Calu3 (cell line): Measurements from ENCODE around the gene GUCY1B1. TPM values are rescaled to one million over a fixed set of nuclear protein-coding genes. Genes with fewer than 3 reads are reported as not detected.

Source experiments
- BruUV-seq: library from RNA; stranded (reverse); fragments of 400-500 nt; replicated peaks from 2 replicates; lab custom pipeline; 2021; lab: Mats Ljungman, UMichigan
- CTCF ChIA-PET: fragments of 300-600 bp; sonication (Branson Sonifier 250); formaldehyde crosslinking; loops from one replicate; lab custom pipeline; 2022; ENCODE audit warnings: antibody characterized with exemption; lab: Charles Lee
- DNase-seq: peaks from one replicate; pipeline ENCODE4 v3.0.0; 2022
- H3K27ac Mint-ChIP-seq: one replicate; pipeline ENCODE4 v1.8.0; 2022; ENCODE audit warnings: mixed read lengths; ENCODE audit not compliant: unreplicated experiment
- H3K27me3 Mint-ChIP-seq: one replicate; pipeline ENCODE4 v1.8.0; 2022; ENCODE audit warnings: mixed read lengths; ENCODE audit not compliant: unreplicated experiment
- H3K36me3 Mint-ChIP-seq: one replicate; pipeline ENCODE4 v1.8.0; 2022; ENCODE audit warnings: mild to moderate bottlenecking, moderate library complexity, mixed read lengths; ENCODE audit not compliant: insufficient read depth, unreplicated experiment
- H3K4me1 Mint-ChIP-seq: one replicate; pipeline ENCODE4 v1.8.0; 2022; ENCODE audit warnings: mild to moderate bottlenecking, low read depth, mixed read lengths; ENCODE audit not compliant: unreplicated experiment
- H3K4me3 Mint-ChIP-seq: one replicate; pipeline ENCODE4 v1.8.0; 2022; ENCODE audit warnings: mild to moderate bottlenecking, low read depth, moderate library complexity, mixed read lengths; ENCODE audit not compliant: unreplicated experiment
- H3K9me3 Mint-ChIP-seq: one replicate; pipeline ENCODE4 v1.8.0; 2022; ENCODE audit warnings: low read depth, mixed read lengths; ENCODE audit not compliant: unreplicated experiment
- intact Hi-C: fragments of 100-400 bp; cut with micrococcal nuclease; formaldehyde crosslinking; loops from one replicate; pipeline ENCODE4 v1.10.0; 2022; ENCODE audit not compliant: unreplicated experiment
- total RNA-seq: library from RNA; stranded (reverse); gene quantifications from 2 replicates; pipeline ENCODE4 v1.2.3, GENCODE V29; 2022
- TF ChIP-seq, protein P1 (sequence below): fragments of 200-600 bp; IDR thresholded peaks from one replicate; pipeline ENCODE4 v1.8.0; 2022; ENCODE audit warnings: antibody characterized with exemption; ENCODE audit not compliant: unreplicated experiment

Gene GUCY1B1
- total RNA-seq, 1 experiment from 2014 or later, result 19.3 TPM

DNA sequence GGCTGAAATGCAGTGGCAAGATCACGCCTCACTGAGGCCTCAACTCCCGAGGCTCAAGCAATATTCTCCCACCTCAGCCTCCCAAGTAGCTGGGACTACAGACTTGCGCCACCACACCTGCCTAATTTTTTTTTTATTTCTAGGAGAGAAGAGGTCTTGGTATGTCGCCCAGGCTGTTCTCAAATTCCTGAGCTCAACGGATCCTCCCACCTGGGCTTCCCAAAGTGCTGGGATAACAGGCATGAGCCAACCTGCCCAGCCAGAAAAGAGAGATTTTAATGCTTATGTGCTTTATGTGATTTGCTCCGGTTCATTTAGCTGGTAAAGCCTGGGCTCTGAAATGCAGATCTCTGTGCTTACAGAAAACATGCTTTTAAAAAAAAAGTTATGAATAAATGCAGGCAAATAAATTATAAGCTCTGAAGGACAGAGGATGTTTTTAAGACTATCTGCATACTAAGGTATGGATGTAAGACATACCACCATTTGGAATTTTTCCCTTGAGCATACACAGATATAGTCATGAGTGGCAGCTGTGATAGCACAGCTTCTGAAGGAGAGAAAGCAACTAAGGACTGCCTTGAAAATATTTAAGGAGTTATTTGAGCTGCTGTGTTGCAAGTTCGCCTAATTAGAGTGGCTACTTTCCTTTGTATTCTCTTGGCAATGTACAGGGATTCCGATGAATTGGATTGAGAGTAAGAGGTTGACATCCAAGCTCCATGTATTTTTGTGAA, 13.8 kb downstream of the GUCY1B1 start:
- DNase-seq, result no peak
- CTCF ChIA-PET, result no interaction called here
- no peaks in the 10 kb centered on the region for H3K36me3 Mint-ChIP-seq
- no TSS peak for BruUV-seq
- no peak overlapping the region for H3K27ac Mint-ChIP-seq
- no peaks in the 10 kb centered on the region for H3K4me1 Mint-ChIP-seq
- intact Hi-C loops, result no loop called here
- no peaks in the 10 kb centered on the region for H3K9me3 Mint-ChIP-seq
- no peak overlapping the region for H3K4me3 Mint-ChIP-seq
- TF ChIP-seq, protein P1, sequence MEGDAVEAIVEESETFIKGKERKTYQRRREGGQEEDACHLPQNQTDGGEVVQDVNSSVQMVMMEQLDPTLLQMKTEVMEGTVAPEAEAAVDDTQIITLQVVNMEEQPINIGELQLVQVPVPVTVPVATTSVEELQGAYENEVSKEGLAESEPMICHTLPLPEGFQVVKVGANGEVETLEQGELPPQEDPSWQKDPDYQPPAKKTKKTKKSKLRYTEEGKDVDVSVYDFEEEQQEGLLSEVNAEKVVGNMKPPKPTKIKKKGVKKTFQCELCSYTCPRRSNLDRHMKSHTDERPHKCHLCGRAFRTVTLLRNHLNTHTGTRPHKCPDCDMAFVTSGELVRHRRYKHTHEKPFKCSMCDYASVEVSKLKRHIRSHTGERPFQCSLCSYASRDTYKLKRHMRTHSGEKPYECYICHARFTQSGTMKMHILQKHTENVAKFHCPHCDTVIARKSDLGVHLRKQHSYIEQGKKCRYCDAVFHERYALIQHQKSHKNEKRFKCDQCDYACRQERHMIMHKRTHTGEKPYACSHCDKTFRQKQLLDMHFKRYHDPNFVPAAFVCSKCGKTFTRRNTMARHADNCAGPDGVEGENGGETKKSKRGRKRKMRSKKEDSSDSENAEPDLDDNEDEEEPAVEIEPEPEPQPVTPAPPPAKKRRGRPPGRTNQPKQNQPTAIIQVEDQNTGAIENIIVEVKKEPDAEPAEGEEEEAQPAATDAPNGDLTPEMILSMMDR, result no peak
- no peaks in the 10 kb centered on the region for H3K27me3 Mint-ChIP-seq

DNA sequence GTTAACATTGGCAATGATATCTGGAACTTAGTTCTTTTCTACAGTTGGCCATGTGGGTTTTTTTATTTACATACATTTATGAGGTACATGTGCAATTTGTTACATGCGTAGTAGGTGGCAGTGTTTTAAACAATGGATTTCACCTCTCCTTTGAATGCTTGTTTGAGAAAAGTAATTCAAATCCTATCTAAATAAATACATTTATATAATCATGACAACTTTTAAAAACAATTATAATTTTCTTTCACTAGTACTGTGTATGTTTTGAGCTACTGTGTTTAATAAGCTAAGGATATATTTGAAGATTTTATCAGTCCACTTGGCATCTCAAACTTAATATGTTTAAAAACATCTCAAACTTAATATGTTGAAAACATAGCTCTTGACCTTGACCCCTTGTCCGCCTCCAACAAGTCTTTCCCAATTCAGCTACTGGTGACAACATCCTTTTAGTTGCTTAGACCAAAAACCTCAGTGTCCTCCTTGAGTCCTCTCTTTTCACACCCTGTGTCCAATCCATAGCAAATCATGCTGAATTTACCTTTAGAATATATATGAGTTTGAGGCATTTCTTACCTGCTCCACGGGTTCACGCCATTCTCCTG, 14.5 kb downstream of the GUCY1B1 start:
- intact Hi-C loops, result no loop called here
- H3K4me1 Mint-ChIP-seq, result no peaks in the 10 kb centered on the region
- no TSS peak for BruUV-seq
- TF ChIP-seq, protein P1, result no peak
- CTCF ChIA-PET, result no interaction called here
- H3K4me3 Mint-ChIP-seq, result no peak overlapping the region
- H3K27ac Mint-ChIP-seq, result no peak overlapping the region
- H3K36me3 Mint-ChIP-seq, result no peaks in the 10 kb centered on the region
- no peak for DNase-seq
- H3K27me3 Mint-ChIP-seq, result no peaks in the 10 kb centered on the region
- H3K9me3 Mint-ChIP-seq, result no peaks in the 10 kb centered on the region

DNA sequence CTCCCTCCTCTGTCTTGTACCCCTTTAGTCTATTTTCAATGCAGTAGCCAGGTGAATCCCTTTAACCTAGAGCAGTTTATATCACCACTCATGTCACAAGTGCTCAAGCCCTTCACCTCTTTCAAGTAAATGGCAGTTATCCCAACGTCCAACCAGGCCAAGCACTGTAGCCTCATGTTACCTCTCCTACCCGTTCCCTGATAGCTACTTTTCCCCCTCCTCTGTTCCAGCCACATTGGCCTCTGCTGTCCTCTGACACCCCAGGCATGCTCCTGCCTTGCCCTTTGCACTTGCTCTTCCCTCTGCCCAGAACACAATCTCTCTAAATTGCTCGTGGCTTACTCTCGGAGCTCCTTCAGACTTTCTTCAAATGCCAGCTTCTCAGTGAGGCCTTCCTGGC, 15.2 kb downstream of the GUCY1B1 start:
- Mint-ChIP-seq H3K4me1 (no peaks in the 10 kb centered on the region), H3K27me3 (no peaks in the 10 kb centered on the region), H3K4me3 (no peak overlapping the region), H3K9me3 (no peaks in the 10 kb centered on the region), H3K27ac (no peak overlapping the region), H3K36me3 (no peaks in the 10 kb centered on the region)
- intact Hi-C loops, result no loop called here
- no peak for DNase-seq
- no TSS peak for BruUV-seq
- TF ChIP-seq, protein P1, result no peak
- CTCF ChIA-PET, result no interaction called here

DNA sequence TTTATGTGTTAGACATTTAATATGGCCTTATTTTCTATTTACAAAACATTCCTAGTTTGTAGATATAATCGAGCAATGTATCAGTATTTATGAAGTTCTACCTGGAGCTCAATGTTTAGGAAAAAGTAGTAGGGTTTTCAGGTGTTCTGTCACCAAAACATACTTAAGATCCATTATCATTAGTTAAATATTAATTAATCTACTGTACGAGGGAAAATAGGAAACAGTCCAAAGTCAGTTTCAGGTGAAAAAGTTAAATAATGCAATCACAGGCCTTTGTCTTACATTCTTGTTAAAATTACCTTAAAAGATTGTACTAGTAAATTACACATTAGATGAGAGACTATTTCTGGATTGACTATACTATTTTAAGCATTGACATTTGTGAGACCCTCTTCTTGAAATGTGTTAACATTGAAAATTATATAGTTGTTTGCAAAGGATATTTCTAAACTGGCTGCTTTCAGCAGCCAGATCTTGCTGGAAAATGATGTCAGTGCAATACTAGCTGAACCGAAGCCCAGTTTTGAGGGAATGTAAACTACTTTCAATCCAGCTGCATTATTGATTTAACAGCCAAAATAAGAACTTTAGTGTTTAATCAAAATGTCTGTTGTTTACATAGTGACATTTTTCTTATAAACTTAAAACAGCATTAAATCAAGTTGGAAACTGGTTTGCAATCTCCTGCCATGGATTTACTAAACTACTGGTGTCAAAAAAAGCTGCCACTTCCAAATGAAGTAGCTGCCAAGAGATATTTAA, 19.3 kb downstream of the GUCY1B1 start:
- peaks cover 9% of the 10 kb centered on the region for H3K4me1 Mint-ChIP-seq
- H3K27ac Mint-ChIP-seq, result no peak overlapping the region
- no peaks in the 10 kb centered on the region for H3K9me3 Mint-ChIP-seq
- BruUV-seq, result no TSS peak
- DNase-seq, result no peak
- TF ChIP-seq, protein P1, result no peak
- CTCF ChIA-PET, result no interaction called here
- no peak overlapping the region for H3K4me3 Mint-ChIP-seq
- intact Hi-C loops, result loop anchor here (5.0 kb wide), 1 partner anchor 671 kb away; no protein-coding TSS in a partner anchor
- no peaks in the 10 kb centered on the region for H3K27me3 Mint-ChIP-seq
- H3K36me3 Mint-ChIP-seq, result no peaks in the 10 kb centered on the region
